CD14-positive monocyte (primary cell): Measurements from ENCODE around the gene MPDU1. TPM values are rescaled to one million over a fixed set of nuclear protein-coding genes. Genes with fewer than 3 reads are reported as not detected.

Source experiments
- DNase-seq, 3 donors: peaks; one replicate each; pipeline ENCODE4 v3.0.0-alpha.2; 2011 to 2022
- H2AFZ ChIP-seq: 2 replicates; pipeline ENCODE4 v1.6.0; 2012; ENCODE audit warnings: mild to moderate bottlenecking, low read depth, low read length, inconsistent platforms; ENCODE audit not compliant: insufficient read depth, poor library complexity, severe bottlenecking
- H3K27ac ChIP-seq, 2 donors: 1 replicate in 1 of 2; 2 replicates in 1 of 2; pipeline ENCODE4 v1.5.1; 2012 to 2013; ENCODE audit warnings: low read length in 2 of 2, control low read depth in 1 of 2, inconsistent platforms in 1 of 2, low read depth in 1 of 2, mild to moderate bottlenecking in 1 of 2
- H3K27me3 ChIP-seq, 2 donors: one replicate each; pipeline versions ENCODE4 v1.6.0 to v1.6.1; 2011 to 2013; ENCODE audit warnings: low read length in 2 of 2; ENCODE audit not compliant: control insufficient read depth in 2 of 2, insufficient read depth in 2 of 2
- H3K36me3 ChIP-seq, 2 donors: replicated peaks in 1 of 2; 1 replicate in 1 of 2; 2 replicates in 1 of 2; pipeline versions ENCODE4 v1.5.1 to v1.6.1; 2012 to 2013; ENCODE audit warnings: low read length in 2 of 2, control low read depth in 1 of 2, inconsistent platforms in 1 of 2, mild to moderate bottlenecking in 1 of 2; ENCODE audit not compliant: insufficient read depth in 2 of 2, control insufficient read depth in 1 of 2
- H3K4me1 ChIP-seq, 2 donors: 1 replicate in 1 of 2; 2 replicates in 1 of 2; pipeline versions ENCODE4 v1.5.1 to v1.6.1; 2012 to 2013; ENCODE audit warnings: low read length in 2 of 2, control low read depth in 1 of 2, inconsistent platforms in 1 of 2, mild to moderate bottlenecking in 1 of 2, moderate library complexity in 1 of 2; ENCODE audit not compliant: insufficient read depth in 2 of 2, control insufficient read depth in 1 of 2
- H3K4me2 ChIP-seq: replicated peaks from 2 replicates; pipeline ENCODE3; 2012; ENCODE audit warnings: low read length, moderate library complexity, mild to moderate bottlenecking; ENCODE audit not compliant: poor library complexity, severe bottlenecking; ENCODE audit errors: extremely low read depth
- H3K4me3 ChIP-seq, 3 experiments: fragments of 200-600 bp in 1 of 3; sonication (generic) in 1 of 3; replicated peaks in 1 of 3; 1 replicate in 2 of 3; 2 replicates in 1 of 3; pipeline ENCODE4 v1.5.1; 2011 to 2013; ENCODE audit warnings: low read length in 3 of 3, mild to moderate bottlenecking in 3 of 3, control low read depth in 2 of 3, low read depth in 2 of 3, inconsistent platforms in 1 of 3, moderate library complexity in 1 of 3
- H3K79me2 ChIP-seq: 2 replicates; pipeline ENCODE4 v1.6.0; 2012; ENCODE audit warnings: mild to moderate bottlenecking, control low read depth, inconsistent platforms, low read length, moderate library complexity; ENCODE audit not compliant: insufficient read depth
- H3K9ac ChIP-seq: 2 replicates; pipeline ENCODE4 v1.6.0; 2017; ENCODE audit warnings: low read length, mild to moderate bottlenecking; ENCODE audit not compliant: insufficient read depth, poor library complexity, severe bottlenecking
- H3K9me3 ChIP-seq, 2 donors: replicated peaks in 1 of 2; 1 replicate in 1 of 2; 2 replicates in 1 of 2; pipeline versions ENCODE4 v1.5.1 to v1.6.1; 2012 to 2013; ENCODE audit warnings: low read length in 2 of 2, control low read depth in 1 of 2; ENCODE audit not compliant: control insufficient read depth in 1 of 2, insufficient read depth in 1 of 2
- H4K20me1 ChIP-seq: 2 replicates; pipeline ENCODE4 v1.6.0; 2012; ENCODE audit warnings: mild to moderate bottlenecking, low read length, control low read depth, moderate library complexity; ENCODE audit not compliant: insufficient read depth
- H3K27ac Mint-ChIP-seq, 7 donors: one replicate each; pipeline ENCODE4 v1.8.0; 2020; ENCODE audit warnings: mild to moderate bottlenecking in 7 of 7, mixed read lengths in 7 of 7, moderate library complexity in 6 of 7, inconsistent platforms in 2 of 7
- H3K27me3 Mint-ChIP-seq, 3 donors: one replicate each; pipeline ENCODE4 v1.8.0; 2021 to 2022; ENCODE audit warnings: low read depth in 3 of 3, mild to moderate bottlenecking in 3 of 3, mixed read lengths in 3 of 3, moderate library complexity in 3 of 3, inconsistent platforms in 1 of 3
- H3K36me3 Mint-ChIP-seq, 2 donors: one replicate each; pipeline ENCODE4 v1.8.0; 2020; ENCODE audit warnings: mixed read lengths in 2 of 2, inconsistent platforms in 1 of 2, mild to moderate bottlenecking in 1 of 2
- H3K4me1 Mint-ChIP-seq: one replicate; pipeline ENCODE4 v1.8.0; 2020; ENCODE audit warnings: mild to moderate bottlenecking, mixed read lengths
- H3K4me3 Mint-ChIP-seq, 2 donors: one replicate each; pipeline ENCODE4 v1.8.0; 2020; ENCODE audit warnings: mild to moderate bottlenecking in 2 of 2, mixed read lengths in 2 of 2, moderate library complexity in 1 of 2
- H3K9me3 Mint-ChIP-seq, 7 donors: one replicate each; pipeline ENCODE4 v1.8.0; 2020 to 2022; ENCODE audit warnings: mixed read lengths in 7 of 7, mild to moderate bottlenecking in 6 of 7, moderate library complexity in 6 of 7, inconsistent platforms in 2 of 7
- WGBS: methylation state at CpG from one replicate; pipeline ENCODE4 v1.1.5; 2013; ENCODE audit warnings: missing lambda C conversion rate; ENCODE audit not compliant: insufficient coverage; 5-methylcytosine and 5-hydroxymethylcytosine counted together
- intact Hi-C, 2 donors: fragments of 100-400 bp; cut with micrococcal nuclease; formaldehyde crosslinking; loops; one replicate each; pipeline versions ENCODE4 v1.15.0 to v1.15.1; 2023
- polyA plus RNA-seq, 3 donors: library from polyadenylated mRNA; depleted of rRNA in 1 of 3; unstranded in 2 of 3; stranded (reverse) in 1 of 3; fragments of 300-500 nt in 2 of 3; fragments of >200 nt in 1 of 3; fragmentation: Illumina TruSeq in 2 of 3; gene quantifications; 1 replicate in 2 of 3; 2 replicates in 1 of 3; pipeline ENCODE4 v1.2.3, GENCODE V29; 2012 to 2021
- TF ChIP-seq, protein P1 (sequence below): fragments of 200-600 bp; IDR thresholded peaks from one replicate; pipeline ENCODE4 v1.8.0; 2022; ENCODE audit warnings: antibody characterized with exemption, mild to moderate bottlenecking

Gene MPDU1
- polyA plus RNA-seq, 3 donors = 100 to 107 (median 103) TPM

DNA sequence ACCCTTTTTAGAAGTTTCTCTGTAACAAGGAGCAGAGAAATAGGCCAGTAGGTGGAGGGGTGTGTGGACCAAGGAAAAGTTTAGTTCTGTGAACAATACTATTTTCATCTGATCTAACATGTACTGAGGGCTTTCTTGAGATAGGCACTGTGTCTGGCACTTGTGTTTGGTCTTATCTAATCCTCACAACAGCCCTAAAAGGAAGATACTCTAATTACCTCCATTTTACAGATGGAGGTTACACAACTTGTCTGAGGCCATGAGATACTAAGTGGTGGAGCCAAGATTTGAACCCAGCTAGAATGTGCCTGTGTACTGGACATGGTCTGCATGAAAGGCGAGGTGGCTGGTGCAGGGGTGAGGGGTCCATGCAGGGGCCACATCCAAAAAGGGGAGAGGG is 30.3 kb upstream of the MPDU1 start:
- Mint-ChIP-seq H3K9me3 (no peaks in the 10 kb centered on the region), H3K27ac (peak overlapping the region; percentile 83 to 96 (median 94)), H3K4me3 (peak overlapping the region in 1 of 2 donors; percentile 42), H3K27me3 (peaks cover 0 to 5% (median 5%) of the 10 kb centered on the region in 3 donors), H3K36me3 (peaks cover 35 to 40% of the 10 kb centered on the region in 2 donors), H3K4me1 (peaks cover 81% of the 10 kb centered on the region)
- Histone ChIP-seq H3K4me1 (peaks cover 88 to 91% of the 10 kb centered on the region in 2 donors), H3K36me3 (no peaks in the 10 kb centered on the region), H2AFZ (no peak overlapping the region), H3K27ac (peak overlapping the region; percentile 74 to 90), H3K9me3 (no peaks in the 10 kb centered on the region), H3K4me3 (peak overlapping the region in 1 of 3 experiments; percentile 62), H4K20me1 (no peaks in the 10 kb centered on the region), H3K27me3 (no peaks in the 10 kb centered on the region), H3K9ac (peak overlapping the region; percentile 54), H3K79me2 (peaks cover 45% of the 10 kb centered on the region), H3K4me2 (peak overlapping the region; percentile 60)
- no CpG with 5 or more reads among the region's 1 CpG for whole genome bisulfite sequencing
- TF ChIP-seq, protein P1, sequence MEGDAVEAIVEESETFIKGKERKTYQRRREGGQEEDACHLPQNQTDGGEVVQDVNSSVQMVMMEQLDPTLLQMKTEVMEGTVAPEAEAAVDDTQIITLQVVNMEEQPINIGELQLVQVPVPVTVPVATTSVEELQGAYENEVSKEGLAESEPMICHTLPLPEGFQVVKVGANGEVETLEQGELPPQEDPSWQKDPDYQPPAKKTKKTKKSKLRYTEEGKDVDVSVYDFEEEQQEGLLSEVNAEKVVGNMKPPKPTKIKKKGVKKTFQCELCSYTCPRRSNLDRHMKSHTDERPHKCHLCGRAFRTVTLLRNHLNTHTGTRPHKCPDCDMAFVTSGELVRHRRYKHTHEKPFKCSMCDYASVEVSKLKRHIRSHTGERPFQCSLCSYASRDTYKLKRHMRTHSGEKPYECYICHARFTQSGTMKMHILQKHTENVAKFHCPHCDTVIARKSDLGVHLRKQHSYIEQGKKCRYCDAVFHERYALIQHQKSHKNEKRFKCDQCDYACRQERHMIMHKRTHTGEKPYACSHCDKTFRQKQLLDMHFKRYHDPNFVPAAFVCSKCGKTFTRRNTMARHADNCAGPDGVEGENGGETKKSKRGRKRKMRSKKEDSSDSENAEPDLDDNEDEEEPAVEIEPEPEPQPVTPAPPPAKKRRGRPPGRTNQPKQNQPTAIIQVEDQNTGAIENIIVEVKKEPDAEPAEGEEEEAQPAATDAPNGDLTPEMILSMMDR = no peak
- no peak for DNase-seq
- intact Hi-C loops = no loop called here

DNA sequence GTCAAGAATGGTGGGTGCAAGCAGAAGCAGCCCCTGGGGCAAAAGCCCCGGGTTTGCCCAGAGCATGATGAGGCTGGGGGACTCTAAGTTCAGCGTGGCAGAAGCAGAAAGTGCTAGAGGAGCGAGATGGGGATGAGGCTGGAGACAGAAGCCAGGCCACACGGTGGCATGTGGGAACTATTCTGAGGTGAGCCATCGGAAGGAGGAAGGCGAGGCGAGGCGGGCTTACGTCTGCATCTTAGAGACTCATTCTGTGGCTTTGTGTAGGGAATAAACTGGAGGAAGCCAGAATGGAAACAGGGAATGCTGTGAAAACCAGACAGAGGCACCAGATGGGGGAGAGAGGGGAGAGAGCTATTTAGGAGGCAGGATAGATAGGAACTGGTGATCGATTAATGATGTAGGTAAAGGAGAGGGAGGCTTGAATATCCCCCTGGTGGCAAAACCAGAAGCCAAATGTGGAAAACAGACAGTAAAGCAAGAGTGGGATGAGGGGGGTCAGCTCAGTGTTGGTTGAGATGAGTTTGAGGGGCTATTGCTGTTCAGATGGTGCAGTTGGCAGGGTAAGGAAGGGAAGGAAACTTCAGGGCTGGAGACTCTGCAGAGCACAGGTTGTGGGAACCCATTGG is 28.2 kb upstream of the MPDU1 start:
- Histone ChIP-seq H3K36me3 (peaks cover 4% of the 10 kb centered on the region in 2 donors), H3K79me2 (peaks cover 48% of the 10 kb centered on the region), H3K4me2 (no peak overlapping the region), H3K27me3 (no peaks in the 10 kb centered on the region), H3K9me3 (no peaks in the 10 kb centered on the region), H3K4me1 (peaks cover 83 to 88% of the 10 kb centered on the region in 2 donors), H2AFZ (no peak overlapping the region), H4K20me1 (peaks cover 6% of the 10 kb centered on the region), H3K9ac (no peak overlapping the region), H3K4me3 (no peak overlapping the region), H3K27ac (no peak overlapping the region)
- WGBS = 53% methylated on average over 10 of the region's 10 CpGs
- Mint-ChIP-seq H3K4me3 (no peak overlapping the region), H3K27ac (peak overlapping the region in 5 of 7 donors; percentile 21 to 69 (median 57)), H3K36me3 (peaks cover 39 to 46% of the 10 kb centered on the region in 2 donors), H3K27me3 (peaks cover 0 to 8% (median 7%) of the 10 kb centered on the region in 3 donors), H3K4me1 (peaks cover 83% of the 10 kb centered on the region), H3K9me3 (peaks cover 0 to 3% (median 0%) of the 10 kb centered on the region in 7 donors)
- intact Hi-C loops = no loop called here
- TF ChIP-seq, protein P1 = no peak
- DNase-seq = no peak
